ENCODE measurements around the gene ABTB2.

Gene ABTB2

GRCh38 chr11:34264303-34265110 is 93.3 kb downstream of the ABTB2 start:
- ChIA-PET POLR2A (no interaction called here), CTCF (interaction anchor here (1.1 to 2.2 kb wide), 2 partner anchors 15 to 37 kb away, joined by 3 to 7 read pairs; no protein-coding TSS in a partner anchor)

GRCh38 chr11:34263441-34264091 is 94.2 kb downstream of the ABTB2 start:
- TF ChIP-seq, protein P1, sequence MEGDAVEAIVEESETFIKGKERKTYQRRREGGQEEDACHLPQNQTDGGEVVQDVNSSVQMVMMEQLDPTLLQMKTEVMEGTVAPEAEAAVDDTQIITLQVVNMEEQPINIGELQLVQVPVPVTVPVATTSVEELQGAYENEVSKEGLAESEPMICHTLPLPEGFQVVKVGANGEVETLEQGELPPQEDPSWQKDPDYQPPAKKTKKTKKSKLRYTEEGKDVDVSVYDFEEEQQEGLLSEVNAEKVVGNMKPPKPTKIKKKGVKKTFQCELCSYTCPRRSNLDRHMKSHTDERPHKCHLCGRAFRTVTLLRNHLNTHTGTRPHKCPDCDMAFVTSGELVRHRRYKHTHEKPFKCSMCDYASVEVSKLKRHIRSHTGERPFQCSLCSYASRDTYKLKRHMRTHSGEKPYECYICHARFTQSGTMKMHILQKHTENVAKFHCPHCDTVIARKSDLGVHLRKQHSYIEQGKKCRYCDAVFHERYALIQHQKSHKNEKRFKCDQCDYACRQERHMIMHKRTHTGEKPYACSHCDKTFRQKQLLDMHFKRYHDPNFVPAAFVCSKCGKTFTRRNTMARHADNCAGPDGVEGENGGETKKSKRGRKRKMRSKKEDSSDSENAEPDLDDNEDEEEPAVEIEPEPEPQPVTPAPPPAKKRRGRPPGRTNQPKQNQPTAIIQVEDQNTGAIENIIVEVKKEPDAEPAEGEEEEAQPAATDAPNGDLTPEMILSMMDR (IDR thresholded peaks at IDR 0.05; ENCODE audit: control extremely low read depth, extremely low read depth, low read depth, missing control alignments), result no peak
- ChIA-PET CTCF (interaction anchor here (1.0 to 2.2 kb wide), 4 partner anchors 14 to 89 kb away, joined by 3 to 7 read pairs (median 3); no protein-coding TSS in a partner anchor), POLR2A (no interaction called here)
- DNase-seq (ENCODE audit: extremely low spot score), result no peak

More at GRCh38 chr11:34264303-34265110, 93.3 kb downstream of the ABTB2 start:
- TF ChIP-seq, protein P1 (IDR thresholded peaks at IDR 0.05; ENCODE audit: control extremely low read depth, extremely low read depth, low read depth, missing control alignments), result no peak
- DNase-seq (ENCODE audit: extremely low spot score), result no peak

DNA sequence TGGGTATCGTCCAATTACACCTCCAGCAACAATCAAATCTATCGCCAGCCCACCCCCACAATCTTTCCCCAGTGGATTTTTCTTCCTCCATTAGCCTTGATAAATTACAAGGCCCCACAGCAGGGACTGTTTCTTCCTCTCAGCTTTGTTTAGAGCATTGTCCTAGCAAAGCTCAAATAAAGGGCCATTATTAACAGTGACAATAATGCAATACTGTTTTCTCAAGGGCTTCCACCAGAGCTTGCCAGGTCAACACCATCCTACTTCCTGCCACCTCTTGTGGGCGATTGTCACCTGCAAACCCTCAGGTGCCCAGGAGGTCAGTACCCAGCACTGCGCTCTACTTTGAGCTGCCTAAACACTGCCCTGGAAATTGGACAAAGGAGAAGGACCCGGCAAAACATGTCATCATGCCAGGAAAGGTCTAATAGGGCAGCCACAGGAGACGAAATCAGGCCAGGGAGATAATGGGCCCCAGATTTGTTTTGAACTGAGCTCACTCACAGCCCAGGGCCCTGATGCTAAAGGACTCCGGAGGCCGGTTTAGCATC is 95.2 kb downstream of the ABTB2 start:
- ChIA-PET CTCF (interaction anchor here (1.0 to 2.2 kb wide), 5 partner anchors 13 to 88 kb away, joined by 3 to 7 read pairs (median 3); no protein-coding TSS in a partner anchor), POLR2A (interaction anchor here (0.5 kb wide), 1 partner anchor 96 kb away, joined by 4 read pairs; no protein-coding TSS in a partner anchor)
- no peak for DNase-seq (ENCODE audit: extremely low spot score)
- TF ChIP-seq, protein P1 (IDR thresholded peaks at IDR 0.05; ENCODE audit: control extremely low read depth, extremely low read depth, low read depth, missing control alignments), result no peak

GRCh38 chr11:34261820-34262219 is 96.0 kb downstream of the ABTB2 start:
- TF ChIP-seq, protein P1 (IDR thresholded peaks at IDR 0.05; ENCODE audit: control extremely low read depth, extremely low read depth, low read depth, missing control alignments), result no peak
- ChIA-PET CTCF (interaction anchor here (1.1 to 1.9 kb wide), 4 partner anchors 9 to 38 kb away, joined by 3 to 4 read pairs (median 3); no protein-coding TSS in a partner anchor), POLR2A (interaction anchor here (0.5 kb wide), 1 partner anchor 97 kb away, joined by 4 read pairs; no protein-coding TSS in a partner anchor)
- DNase-seq (ENCODE audit: extremely low spot score), result no peak

DNA sequence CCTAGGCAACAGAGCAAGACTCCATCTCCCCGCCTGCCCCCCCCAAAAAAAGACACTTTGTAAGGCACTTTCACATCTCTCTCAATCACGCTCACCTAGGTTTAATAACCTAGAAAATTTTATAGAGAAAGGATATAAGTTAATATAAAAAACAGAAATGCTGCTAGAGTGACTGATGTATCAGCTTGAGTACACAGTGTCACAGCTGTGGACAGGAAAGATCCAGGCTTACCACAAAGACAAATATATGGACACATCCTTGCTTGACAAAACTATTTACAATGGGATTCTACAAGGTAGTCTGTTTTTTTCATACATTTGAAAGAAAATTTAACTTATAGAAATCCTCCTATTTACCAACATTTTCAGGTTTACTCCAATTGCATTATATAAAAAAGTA is 96.7 kb downstream of the ABTB2 start:
- POLR2A ChIA-PET, result no interaction called here

More for the DNA sequence above, 96.7 kb downstream of the ABTB2 start:
- CTCF ChIA-PET, result interaction anchor here (1.4 to 1.9 kb wide), 2 partner anchors 10 to 78 kb away, joined by 3 to 4 read pairs; no protein-coding TSS in a partner anchor
- TF ChIP-seq, protein P1 (IDR thresholded peaks at IDR 0.05; ENCODE audit: control extremely low read depth, extremely low read depth, low read depth, missing control alignments), result no peak
- DNase-seq (ENCODE audit: extremely low spot score), result no peak
